Measurements from ENCODE around the gene SYNDIG1. TPM values are rescaled to one million over a fixed set of nuclear protein-coding genes. Genes with fewer than 3 reads are reported as not detected.

SYNDIG1 gene
- total RNA-seq, 4 donors from 2014 or later = not detected

DNA sequence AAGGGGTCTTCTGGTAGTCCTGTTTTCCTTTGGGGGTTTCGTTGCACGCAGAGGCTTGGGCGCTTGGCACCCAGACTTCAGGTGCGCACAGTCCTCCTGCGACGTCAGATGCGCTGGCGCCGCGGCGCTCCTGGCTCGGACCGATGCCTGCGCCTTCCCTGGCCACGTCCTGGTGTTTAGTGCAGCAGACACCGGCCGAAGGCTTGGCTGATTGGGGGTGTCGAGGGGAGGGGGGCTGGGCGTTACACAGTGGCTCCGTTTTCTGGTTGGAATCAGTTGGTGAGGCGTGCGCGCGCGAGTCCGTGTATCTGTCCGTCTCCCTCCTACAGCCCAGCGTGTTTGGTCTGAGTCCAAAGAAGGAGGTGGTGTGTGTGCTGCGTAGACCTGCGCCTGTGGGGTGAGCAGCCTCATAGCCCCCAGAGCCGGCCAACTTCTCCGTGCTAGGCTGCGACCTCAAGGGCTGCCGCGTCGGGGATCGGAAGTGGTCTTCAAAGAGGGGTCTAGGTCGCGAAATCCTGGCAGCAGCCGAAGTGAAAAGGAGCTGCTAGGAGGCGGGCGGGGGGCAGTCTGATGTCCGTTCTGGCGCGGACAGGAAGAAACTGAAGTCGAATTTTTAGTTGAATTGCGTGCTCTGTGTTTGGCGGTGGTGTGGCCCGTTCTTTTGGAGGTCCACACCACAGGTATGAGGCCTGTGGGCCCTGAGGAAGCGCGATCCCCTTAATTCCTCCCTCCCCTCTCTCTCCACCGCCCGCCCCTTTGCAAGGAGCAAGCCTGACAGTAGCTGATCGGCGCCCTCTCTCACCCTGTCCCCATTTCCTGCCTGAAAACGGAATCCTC is 1.5 kb downstream of the SYNDIG1 start:
- no peak for DNase-seq
- WGBS, 2 donors = 4 to 20% methylated on average over 15 to 21 of the region's 56 CpGs

DNA sequence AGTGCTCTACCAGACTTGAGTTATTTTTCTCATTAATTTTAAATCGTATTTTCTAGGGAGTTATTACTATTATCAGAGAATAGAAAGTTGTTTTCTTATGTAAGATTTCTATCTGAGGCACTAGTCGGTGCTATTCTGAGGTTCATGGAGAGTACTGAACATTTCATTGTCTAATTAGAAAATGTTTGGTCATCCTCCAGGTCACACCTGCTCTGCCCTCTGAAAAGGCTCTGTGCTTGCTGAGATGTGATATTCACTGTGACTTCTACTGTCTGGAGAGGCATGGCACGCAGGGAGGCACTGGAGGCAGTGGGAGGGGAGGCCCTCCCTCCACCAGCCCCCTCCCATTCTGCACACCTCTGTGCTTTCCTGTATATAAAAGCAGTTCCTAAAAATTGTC is 3.0 kb downstream of the SYNDIG1 start:
- intact Hi-C loops (cut with DNase I) = no loop called here
- Histone ChIP-seq H3K36me3 (no peaks in the 10 kb centered on the region), H3K9me3 (no peaks in the 10 kb centered on the region), H3K27me3 (peaks cover 14 to 78% (median 14%) of the 10 kb centered on the region in 4 donors), H3K27ac (no peak overlapping the region), H3K4me1 (peaks cover 15 to 27% (median 17%) of the 10 kb centered on the region in 3 donors), H3K4me3 (no peak overlapping the region)
- 64 to 73% methylated on average over 2 to 3 of the region's 3 CpGs for WGBS, 2 donors
- TF ChIP-seq POLR2A (IDR thresholded peaks at IDR 0.05) = no peak
- TF ChIP-seq, protein P1, sequence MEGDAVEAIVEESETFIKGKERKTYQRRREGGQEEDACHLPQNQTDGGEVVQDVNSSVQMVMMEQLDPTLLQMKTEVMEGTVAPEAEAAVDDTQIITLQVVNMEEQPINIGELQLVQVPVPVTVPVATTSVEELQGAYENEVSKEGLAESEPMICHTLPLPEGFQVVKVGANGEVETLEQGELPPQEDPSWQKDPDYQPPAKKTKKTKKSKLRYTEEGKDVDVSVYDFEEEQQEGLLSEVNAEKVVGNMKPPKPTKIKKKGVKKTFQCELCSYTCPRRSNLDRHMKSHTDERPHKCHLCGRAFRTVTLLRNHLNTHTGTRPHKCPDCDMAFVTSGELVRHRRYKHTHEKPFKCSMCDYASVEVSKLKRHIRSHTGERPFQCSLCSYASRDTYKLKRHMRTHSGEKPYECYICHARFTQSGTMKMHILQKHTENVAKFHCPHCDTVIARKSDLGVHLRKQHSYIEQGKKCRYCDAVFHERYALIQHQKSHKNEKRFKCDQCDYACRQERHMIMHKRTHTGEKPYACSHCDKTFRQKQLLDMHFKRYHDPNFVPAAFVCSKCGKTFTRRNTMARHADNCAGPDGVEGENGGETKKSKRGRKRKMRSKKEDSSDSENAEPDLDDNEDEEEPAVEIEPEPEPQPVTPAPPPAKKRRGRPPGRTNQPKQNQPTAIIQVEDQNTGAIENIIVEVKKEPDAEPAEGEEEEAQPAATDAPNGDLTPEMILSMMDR (IDR thresholded peaks at IDR 0.05) = no peak
- DNase-seq = no peak

More for the DNA sequence above, 1.5 kb downstream of the SYNDIG1 start:
- Histone ChIP-seq H3K36me3 (no peaks in the 10 kb centered on the region), H3K27me3 (peaks cover 14 to 84% (median 14%) of the 10 kb centered on the region in 4 donors), H3K4me3 (peak overlapping the region in 3 of 4 donors; percentile 23 to 66 (median 46)), H3K4me1 (peaks cover 15 to 27% (median 17%) of the 10 kb centered on the region in 3 donors), H3K27ac (no peak overlapping the region), H3K9me3 (no peaks in the 10 kb centered on the region)
- intact Hi-C loops (cut with DNase I) = no loop called here
- TF ChIP-seq POLR2A (IDR thresholded peaks at IDR 0.05) = no peak
- TF ChIP-seq, protein P1 (IDR thresholded peaks at IDR 0.05) = no peak

DNA sequence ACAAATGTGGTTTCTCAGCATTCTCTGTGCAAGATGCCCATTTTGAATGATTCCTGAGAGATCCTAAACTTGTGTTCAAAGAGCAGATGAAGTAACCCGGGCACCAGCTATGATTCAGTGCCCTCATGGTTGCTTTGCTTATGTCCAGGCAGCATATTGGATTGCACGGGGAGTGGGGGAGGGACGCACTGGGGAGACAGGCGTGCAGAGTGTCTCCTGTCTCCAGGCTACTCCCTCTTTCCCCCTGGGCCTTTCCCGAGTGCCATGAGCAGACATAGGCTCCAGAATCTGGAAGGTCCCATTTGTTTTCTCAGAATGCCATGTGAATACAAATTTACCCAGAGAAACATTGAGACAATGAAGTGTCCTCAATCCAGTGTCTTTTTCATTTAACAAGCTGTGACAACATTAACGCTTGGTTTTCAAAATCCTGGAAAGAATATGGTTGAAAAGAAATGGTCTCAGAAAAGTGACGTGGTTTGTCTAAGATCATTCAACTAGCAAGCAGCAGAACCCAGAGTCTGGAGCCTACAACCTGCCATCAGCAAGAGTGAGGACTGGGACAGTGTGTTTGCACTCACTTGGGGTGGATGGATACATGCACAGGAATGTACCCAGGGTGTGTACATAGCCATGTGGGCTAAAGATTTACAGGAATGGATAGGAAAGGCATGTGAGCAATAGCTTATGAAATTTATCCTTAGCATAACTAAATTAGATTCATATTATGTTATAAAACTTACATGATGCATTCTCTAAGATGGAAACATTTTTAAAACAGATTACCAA is 4.2 kb downstream of the SYNDIG1 start:
- peaks cover 14 to 73% (median 14%) of the 10 kb centered on the region in 4 donors for H3K27me3 ChIP-seq
- DNase-seq = no peak
- H3K4me1 ChIP-seq = peaks cover 15 to 27% (median 17%) of the 10 kb centered on the region in 3 donors
- TF ChIP-seq, protein P1 (IDR thresholded peaks at IDR 0.05) = no peak
- no peak for TF ChIP-seq POLR2A (IDR thresholded peaks at IDR 0.05)
- intact Hi-C loops (cut with DNase I) = no loop called here
- H3K4me3 ChIP-seq = no peak overlapping the region
- no peaks in the 10 kb centered on the region for H3K9me3 ChIP-seq
- H3K27ac ChIP-seq = no peak overlapping the region
- no peaks in the 10 kb centered on the region for H3K36me3 ChIP-seq
- WGBS, 2 donors = 75 to 83% methylated on average over 2 to 7 of the region's 7 CpGs

DNA sequence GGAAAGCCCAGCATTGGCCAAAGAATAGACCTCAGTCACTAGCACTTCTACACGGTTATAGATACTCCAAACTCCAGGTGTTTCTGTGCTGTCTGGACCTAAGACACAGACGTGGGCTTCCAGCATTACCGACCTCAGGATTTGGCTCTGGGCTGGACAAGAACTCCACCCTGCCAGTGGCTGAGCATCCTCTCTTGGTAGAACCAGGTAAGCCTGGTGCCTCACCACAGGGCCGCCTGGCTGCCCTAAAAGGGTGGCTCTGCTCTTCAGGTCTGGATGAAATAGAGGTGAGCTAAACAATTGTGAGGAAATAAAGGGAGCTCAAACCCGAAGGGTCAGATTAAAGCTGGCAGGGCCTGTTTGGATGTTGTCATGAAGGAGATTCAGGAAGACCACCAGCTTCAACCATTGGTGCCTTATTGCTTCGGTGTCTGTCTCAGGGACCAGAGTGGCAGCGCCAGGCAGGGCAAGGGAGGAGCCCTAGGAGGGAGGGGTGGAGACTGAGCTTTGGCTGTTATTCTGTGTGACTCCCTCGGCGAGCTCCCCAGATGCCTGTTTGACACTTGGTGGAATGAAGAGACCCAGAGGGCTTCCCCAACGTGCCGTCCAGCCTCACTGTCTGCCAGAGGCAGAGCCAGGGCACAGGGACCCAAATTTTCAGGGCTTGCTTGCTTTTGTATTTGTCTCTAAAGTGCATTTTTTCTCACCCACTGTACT is 8.6 kb downstream of the SYNDIG1 start:
- intact Hi-C loops (cut with DNase I) = no loop called here
- H3K36me3 ChIP-seq = no peaks in the 10 kb centered on the region
- DNase-seq = no peak
- no peak for TF ChIP-seq POLR2A (IDR thresholded peaks at IDR 0.05)
- TF ChIP-seq, protein P1 (IDR thresholded peaks at IDR 0.05) = no peak
- WGBS, 2 donors = 69 to 74% methylated on average over 7 to 9 of the region's 11 CpGs
- H3K9me3 ChIP-seq = no peaks in the 10 kb centered on the region
- no peak overlapping the region for H3K4me3 ChIP-seq
- no peaks in the 10 kb centered on the region for H3K4me1 ChIP-seq
- H3K27ac ChIP-seq = no peak overlapping the region
- H3K27me3 ChIP-seq = peaks cover 0 to 35% (median 0%) of the 10 kb centered on the region in 4 donors
